Motor neuron (in vitro differentiated cells): Measurements from ENCODE around the gene IKZF2. TPM values are rescaled to one million over a fixed set of nuclear protein-coding genes. Genes with fewer than 3 reads are reported as not detected.

ENCODE experiments used
- total RNA-seq, 8 experiments: library from RNA; unstranded; fragments of 300-600 nt; gene quantifications; 2 replicates each; pipeline versions ENCODE4 v1.2.3 to v1.2.4, GENCODE V29; 2022

IKZF2 gene
- total RNA-seq, 8 experiments from 2014 or later = 1.0 to 20.2 (median 6.4) TPM

Other genes starting within 250 kb of the IKZF2 start
- gene SPAG16, start 132.9 kb upstream of the IKZF2 start, total RNA-seq = 100 to 1,000 TPM in 1 of 8 experiments, 10 to 100 TPM in 7; 13.2 to 123 (median 34.7) TPM